Colonic mucosa (tissue), 4 donors: ENCODE data around the gene SCN8A. TPM values are rescaled to one million over a fixed set of nuclear protein-coding genes. Genes with fewer than 3 reads are reported as not detected.

ENCODE experiments used
- DNase-seq: peaks from one replicate; pipeline ENCODE4 v3.0.0-alpha.2; 2020
- H3K27ac ChIP-seq: fragments of 200-600 bp; one replicate; pipeline ENCODE4 v1.8.0; 2021
- H3K27me3 ChIP-seq: fragments of 200-600 bp; one replicate; pipeline ENCODE4 v1.8.0; 2021
- H3K36me3 ChIP-seq: fragments of 200-600 bp; one replicate; pipeline ENCODE4 v1.8.0; 2021
- H3K4me1 ChIP-seq: fragments of 200-600 bp; one replicate; pipeline ENCODE4 v1.8.0; 2021; ENCODE audit warnings: mild to moderate bottlenecking
- H3K4me3 ChIP-seq: fragments of 200-600 bp; one replicate; pipeline ENCODE4 v1.8.0; 2021
- H3K9ac ChIP-seq, 2 donors: one replicate each; pipeline ENCODE4 v1.7.0; 2013; ENCODE audit warnings: control low read depth in 2 of 2, low read depth in 2 of 2, low read length in 2 of 2
- H3K9me3 ChIP-seq: fragments of 200-600 bp; one replicate; pipeline ENCODE4 v1.8.0; 2021
- intact Hi-C: fragments of 100-400 bp; cut with DNase I; formaldehyde crosslinking; loops from one replicate; pipeline ENCODE4 v1.14.1; 2022
- total RNA-seq, 2 donors: library from RNA; stranded (reverse); fragmentation: NEBNext Ultra II Directional in 1 of 2; extraction: Animal tissue kit (Norgen Biotek cat#: 25700) in 1 of 2; gene quantifications; one replicate each; pipeline ENCODE4 v1.2.1, GENCODE V29; 2021
- TF ChIP-seq, protein P1 (sequence below): fragments of 200-600 bp; IDR thresholded peaks from one replicate; pipeline ENCODE4 v1.8.0; 2022; ENCODE audit warnings: antibody characterized with exemption, mild to moderate bottlenecking
- donor health status: healthy.
- donor health status: DM: no; HTN: no; CAD: no.
- donor health status: DM: no; HTN: no; CAD: no.

Gene SCN8A
- total RNA-seq, 2 donors from 2014 or later = 4.2 to 10.0 TPM

- TF ChIP-seq, protein P1, sequence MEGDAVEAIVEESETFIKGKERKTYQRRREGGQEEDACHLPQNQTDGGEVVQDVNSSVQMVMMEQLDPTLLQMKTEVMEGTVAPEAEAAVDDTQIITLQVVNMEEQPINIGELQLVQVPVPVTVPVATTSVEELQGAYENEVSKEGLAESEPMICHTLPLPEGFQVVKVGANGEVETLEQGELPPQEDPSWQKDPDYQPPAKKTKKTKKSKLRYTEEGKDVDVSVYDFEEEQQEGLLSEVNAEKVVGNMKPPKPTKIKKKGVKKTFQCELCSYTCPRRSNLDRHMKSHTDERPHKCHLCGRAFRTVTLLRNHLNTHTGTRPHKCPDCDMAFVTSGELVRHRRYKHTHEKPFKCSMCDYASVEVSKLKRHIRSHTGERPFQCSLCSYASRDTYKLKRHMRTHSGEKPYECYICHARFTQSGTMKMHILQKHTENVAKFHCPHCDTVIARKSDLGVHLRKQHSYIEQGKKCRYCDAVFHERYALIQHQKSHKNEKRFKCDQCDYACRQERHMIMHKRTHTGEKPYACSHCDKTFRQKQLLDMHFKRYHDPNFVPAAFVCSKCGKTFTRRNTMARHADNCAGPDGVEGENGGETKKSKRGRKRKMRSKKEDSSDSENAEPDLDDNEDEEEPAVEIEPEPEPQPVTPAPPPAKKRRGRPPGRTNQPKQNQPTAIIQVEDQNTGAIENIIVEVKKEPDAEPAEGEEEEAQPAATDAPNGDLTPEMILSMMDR = no peak
- Histone ChIP-seq H3K4me3 (no peak overlapping the region), H3K27me3 (no peaks in the 10 kb centered on the region), H3K36me3 (no peaks in the 10 kb centered on the region), H3K27ac (no peak overlapping the region), H3K9me3 (no peaks in the 10 kb centered on the region), H3K9ac (no peak overlapping the region), H3K4me1 (no peaks in the 10 kb centered on the region)
- no peak for DNase-seq
- intact Hi-C loops = no loop called here
Measured at GRCh38 chr12:51620448-51620847, 29.4 kb downstream of the SCN8A start.

GRCh38 chr12:51621156-51621922 lies 30.3 kb downstream of the SCN8A start:
- TF ChIP-seq, protein P1 = no peak
- Histone ChIP-seq H3K36me3 (no peaks in the 10 kb centered on the region), H3K27ac (no peak overlapping the region), H3K4me1 (no peaks in the 10 kb centered on the region), H3K4me3 (no peak overlapping the region), H3K27me3 (no peaks in the 10 kb centered on the region), H3K9ac (no peak overlapping the region), H3K9me3 (no peaks in the 10 kb centered on the region)
- intact Hi-C loops = no loop called here
- DNase-seq = no peak

DNA sequence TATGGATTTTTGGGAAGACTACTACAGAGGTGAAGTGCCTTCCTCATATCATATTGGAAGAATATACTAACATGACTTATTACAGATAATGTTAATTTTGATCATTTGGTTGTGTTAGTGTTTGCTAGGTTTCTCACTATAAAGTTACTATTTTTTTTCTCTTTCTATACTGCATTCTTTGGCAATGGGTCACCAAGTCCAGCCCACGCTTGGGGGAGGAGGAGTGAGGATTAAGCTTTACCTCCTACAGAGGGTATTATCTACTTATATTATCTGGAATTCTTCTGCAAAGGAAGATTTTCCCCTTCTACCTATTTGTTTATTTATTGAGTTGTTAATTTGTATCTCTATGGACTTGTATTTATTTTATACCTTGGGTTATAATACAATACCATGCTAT lies 31.5 kb downstream of the SCN8A start:
- DNase-seq = no peak
- Histone ChIP-seq H3K27me3 (no peaks in the 10 kb centered on the region), H3K27ac (no peak overlapping the region), H3K9ac (no peak overlapping the region), H3K9me3 (no peaks in the 10 kb centered on the region), H3K4me1 (no peaks in the 10 kb centered on the region), H3K4me3 (no peak overlapping the region), H3K36me3 (no peaks in the 10 kb centered on the region)
- TF ChIP-seq, protein P1 = no peak
- intact Hi-C loops = no loop called here

DNA sequence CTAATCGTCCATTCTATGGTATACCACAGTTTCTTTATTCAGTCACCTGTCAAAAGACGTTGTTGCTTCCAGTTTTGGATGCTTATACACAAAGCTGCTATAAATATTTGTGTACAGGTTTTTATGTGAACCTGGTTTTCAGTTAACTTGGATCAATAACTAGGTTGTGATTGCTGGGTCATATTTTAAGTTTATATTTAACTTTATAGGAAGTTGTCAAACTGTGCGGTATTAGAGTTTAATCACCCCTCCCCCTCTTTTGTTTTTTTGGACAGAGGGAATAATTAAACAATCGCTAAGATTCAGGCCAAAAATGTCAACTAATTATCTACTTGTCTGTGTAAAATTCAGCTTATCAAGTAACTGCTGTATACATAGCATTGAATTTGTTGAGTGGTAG lies 34.3 kb downstream of the SCN8A start:
- intact Hi-C loops = no loop called here
- Histone ChIP-seq H3K9ac (no peak overlapping the region), H3K4me3 (no peak overlapping the region), H3K27ac (no peak overlapping the region), H3K9me3 (no peaks in the 10 kb centered on the region), H3K27me3 (no peaks in the 10 kb centered on the region), H3K4me1 (no peaks in the 10 kb centered on the region), H3K36me3 (no peaks in the 10 kb centered on the region)
- TF ChIP-seq, protein P1 = no peak
- no peak for DNase-seq

DNA sequence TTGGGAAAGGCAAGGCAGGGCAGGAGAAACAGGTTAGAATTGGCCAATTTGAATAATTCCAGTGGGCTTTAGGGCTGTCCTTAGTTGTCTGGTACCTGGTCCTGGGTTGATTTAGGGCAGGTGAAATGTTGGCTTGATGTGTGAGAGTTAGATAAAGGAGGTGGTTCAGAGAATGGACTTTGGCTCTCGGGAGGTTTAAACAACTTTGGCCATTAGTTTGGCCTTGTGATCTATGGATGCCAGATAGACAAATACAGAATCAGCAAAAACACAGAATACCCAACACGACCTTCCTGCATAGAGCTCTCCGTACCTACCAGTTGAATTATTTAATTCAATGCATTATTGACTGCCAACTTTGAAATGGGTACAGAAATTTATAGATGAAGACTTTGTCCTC lies 35.1 kb downstream of the SCN8A start:
- H3K9me3 ChIP-seq = no peaks in the 10 kb centered on the region
- H3K27me3 ChIP-seq = no peaks in the 10 kb centered on the region
- no peaks in the 10 kb centered on the region for H3K36me3 ChIP-seq
- H3K4me3 ChIP-seq = no peak overlapping the region
- H3K4me1 ChIP-seq = no peaks in the 10 kb centered on the region
- H3K9ac ChIP-seq = no peak overlapping the region
- no peak for DNase-seq
- no peak overlapping the region for H3K27ac ChIP-seq
- intact Hi-C loops = no loop called here
- TF ChIP-seq, protein P1 = no peak
